Globus pallidus (tissue), 1 donor: Measurements from ENCODE around the gene LCN2.
"Not testable (repeated sequence)": the region's sequence is repeated elsewhere in the genome, so short reads cannot be mapped to it uniquely, and the experiment has no call there.

Experiments
- DNase-seq: peaks from one replicate; pipeline ENCODE4 v3.0.0-alpha.2; 2015; ENCODE audit warnings: low spot score

The LCN2 gene

DNA sequence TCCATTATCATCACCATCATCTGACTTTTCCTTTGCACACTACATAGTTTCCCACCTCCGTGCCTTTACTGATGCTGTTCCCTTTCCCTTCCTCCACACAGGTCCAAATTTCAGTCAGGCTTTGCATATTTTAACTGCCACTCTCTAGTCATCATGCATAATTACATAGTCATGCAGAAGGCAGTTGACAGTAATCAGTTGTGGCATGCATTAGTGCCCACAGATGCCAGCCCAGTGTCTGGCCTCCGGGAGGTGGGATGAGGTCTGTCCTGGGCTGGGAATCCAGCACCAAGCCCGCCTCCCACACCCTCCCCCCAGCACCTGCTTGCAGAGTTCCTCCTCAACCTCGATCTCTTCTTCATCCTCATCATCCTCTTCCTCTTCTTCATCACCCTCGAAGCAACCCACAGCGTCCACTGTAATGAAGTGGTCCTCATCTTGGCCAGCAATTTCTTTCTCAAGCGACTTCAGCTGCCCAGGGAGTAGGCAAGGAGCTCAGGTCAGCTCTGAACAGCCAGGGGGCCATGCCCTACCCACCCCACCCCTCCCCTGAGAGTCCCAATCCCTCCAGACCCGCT, 19.6 kb downstream of the LCN2 start:
- DNase-seq, result no peak

- DNase-seq, result no peak
Measured at GRCh38 chr9:128169492-128169891, 20.2 kb downstream of the LCN2 start.

GRCh38 chr9:128169925-128170324, 20.7 kb downstream of the LCN2 start:
- no peak for DNase-seq

- no peak for DNase-seq
Measured at GRCh38 chr9:128174062-128174461, 24.8 kb downstream of the LCN2 start.

- no peak for DNase-seq
Measured at GRCh38 chr9:128175102-128175563, 25.9 kb downstream of the LCN2 start.

GRCh38 chr9:128175726-128176125, 26.5 kb downstream of the LCN2 start:
- no peak for DNase-seq

GRCh38 chr9:128178806-128179431, 29.7 kb downstream of the LCN2 start:
- DNase-seq, result no peak

- DNase-seq, result no peak
Measured at GRCh38 chr9:128180001-128180400, 30.7 kb downstream of the LCN2 start.

GRCh38 chr9:128180447-128180846, 31.2 kb downstream of the LCN2 start:
- no peak for DNase-seq

DNA sequence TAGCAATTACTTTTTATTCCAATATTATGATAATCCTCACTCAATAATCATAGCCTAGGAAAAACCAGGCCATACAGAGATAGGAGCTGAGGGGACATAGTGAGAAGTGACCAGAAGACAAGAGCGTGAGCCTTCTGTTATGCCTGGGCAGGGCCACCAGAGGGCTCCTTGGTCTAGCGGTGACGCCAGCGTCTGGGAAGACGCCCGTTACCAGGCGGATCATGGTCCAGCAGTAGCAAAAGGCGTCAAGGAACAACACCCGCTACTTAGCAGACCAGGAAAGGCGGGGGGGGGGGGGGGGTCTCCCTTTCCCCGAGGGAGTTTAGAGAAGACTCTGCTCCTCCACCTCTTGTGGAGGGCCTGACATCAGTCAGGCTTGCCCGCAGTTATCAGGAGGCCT, 32.2 kb downstream of the LCN2 start:
- DNase-seq, result not testable (repeated sequence)

DNA sequence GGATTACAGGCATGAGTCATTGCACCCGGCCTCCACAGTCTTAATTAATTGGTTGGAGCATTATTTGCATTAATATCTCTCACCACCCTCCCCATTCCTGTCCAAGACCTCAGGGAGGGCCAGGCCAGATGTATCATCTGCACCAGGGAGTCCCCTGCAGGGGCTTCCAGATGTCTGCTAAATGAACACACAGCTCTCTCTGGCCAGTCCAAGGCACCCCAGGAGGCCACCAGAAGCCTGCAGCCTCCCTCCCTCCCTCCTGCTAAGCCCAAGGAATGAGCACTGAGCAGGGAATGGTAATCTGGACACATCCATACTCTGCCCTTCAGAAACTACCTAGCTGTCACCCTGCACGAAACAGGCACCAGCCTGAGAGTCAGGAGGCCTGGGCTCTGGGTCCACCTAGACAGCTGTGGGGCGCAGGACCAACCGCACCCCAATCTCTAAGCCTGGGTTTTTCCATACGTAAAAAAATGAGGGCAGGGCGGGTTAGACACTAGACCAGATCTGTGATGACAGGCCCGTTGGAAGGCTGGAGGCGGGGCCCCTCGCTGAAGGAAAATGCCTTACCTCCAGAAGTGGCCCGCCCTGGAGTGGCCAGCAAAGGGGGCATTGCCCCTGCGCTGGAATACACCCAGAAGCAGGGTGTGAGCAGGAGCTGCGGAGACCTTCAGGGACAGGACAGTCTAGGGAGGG, 33.8 kb downstream of the LCN2 start:
- no peak for DNase-seq

GRCh38 chr9:128185979-128186965, 37.0 kb downstream of the LCN2 start:
- DNase-seq, result no peak

GRCh38 chr9:128187361-128187760, 38.1 kb downstream of the LCN2 start:
- no peak for DNase-seq

DNA sequence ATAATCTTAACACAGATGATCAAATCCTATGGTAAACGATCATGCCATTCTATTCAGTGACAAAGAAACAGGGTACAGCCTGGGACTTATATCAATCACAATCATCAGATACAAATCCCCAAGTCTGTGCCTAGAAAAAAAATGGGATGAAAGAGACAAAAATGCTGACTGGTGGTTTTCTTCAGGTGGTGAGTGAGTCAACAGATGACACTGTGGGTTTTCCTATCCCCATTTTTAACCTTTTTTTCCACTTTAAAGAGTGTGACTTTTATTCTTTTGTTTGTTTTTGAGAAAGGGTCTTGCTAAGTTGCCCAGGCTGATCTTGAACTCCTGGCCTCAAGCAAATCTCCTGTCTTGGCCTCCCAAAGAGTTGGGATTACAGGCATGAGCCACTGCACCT, 39.0 kb downstream of the LCN2 start:
- no peak for DNase-seq

DNA sequence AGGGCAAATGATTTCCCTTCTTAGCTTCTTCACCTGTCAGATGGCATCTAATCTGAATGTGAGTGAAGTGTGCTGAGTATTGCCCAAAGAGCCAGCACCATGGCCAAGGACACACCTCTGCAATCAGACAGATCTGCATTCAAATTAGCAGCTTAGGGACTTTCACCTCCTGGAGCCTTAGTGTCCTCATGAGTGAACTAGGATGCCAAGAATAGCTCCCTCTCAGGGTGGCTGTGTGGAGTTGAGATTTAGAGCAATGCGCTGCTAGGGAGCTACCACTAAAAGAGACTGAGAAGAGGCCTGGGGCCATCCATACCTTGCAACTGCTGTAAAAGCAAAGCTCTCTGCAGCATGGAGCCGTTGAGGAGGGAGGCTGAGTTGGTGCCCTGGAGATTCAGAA, 40.8 kb downstream of the LCN2 start:
- DNase-seq, result no peak

DNA sequence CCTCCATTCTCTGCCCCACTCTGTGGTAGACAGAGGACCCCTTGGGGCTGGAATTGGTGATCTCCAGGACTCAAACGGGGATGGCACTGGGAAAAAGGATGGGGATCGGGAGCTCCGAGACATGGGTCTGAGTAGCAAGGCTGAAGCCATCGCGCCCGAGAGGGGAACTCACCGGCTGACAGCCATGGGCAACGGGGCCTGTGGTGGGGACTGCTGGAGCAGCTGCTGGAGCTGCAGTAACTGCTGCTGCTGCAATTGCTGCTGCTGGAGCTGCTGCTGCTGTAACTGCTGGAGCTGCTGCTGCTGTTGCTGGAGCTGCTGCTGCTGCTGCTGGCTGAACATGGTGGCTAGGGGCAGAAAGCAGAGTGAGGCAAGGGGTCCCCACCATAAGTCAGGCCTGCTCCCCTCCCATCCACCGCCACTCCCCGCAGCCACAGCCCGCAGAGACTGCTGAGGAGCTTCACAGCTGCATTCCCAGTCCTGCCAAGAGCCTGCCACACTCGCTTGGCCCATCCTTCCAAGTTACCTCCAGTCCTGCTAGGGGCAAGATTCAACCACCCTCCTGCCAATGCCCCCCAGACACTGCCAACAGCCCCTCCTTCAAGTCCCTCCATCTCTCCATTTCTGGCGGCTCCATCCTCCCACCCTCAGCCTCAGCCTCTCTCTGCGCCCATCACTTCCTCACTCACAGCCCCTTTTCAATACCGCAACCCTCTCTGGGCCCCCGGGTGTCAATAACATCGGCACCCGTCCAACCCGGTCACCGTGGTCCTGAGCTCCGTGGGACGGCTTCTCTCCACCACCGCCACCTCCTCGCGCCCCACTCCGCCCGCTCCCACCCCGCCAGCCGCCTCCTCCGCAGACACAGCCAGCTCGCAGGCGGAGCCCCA, 41.5 kb downstream of the LCN2 start:
- no peak for DNase-seq

- DNase-seq, result peak; percentile 78
Measured at GRCh38 chr9:128191406-128192046, 42.3 kb downstream of the LCN2 start, which contains the start of gene CIZ1. TSS of gene CIZ1 (minus strand) at chr9:128191572. CDS start at chr9:128190857, 715 bp downstream.

DNA sequence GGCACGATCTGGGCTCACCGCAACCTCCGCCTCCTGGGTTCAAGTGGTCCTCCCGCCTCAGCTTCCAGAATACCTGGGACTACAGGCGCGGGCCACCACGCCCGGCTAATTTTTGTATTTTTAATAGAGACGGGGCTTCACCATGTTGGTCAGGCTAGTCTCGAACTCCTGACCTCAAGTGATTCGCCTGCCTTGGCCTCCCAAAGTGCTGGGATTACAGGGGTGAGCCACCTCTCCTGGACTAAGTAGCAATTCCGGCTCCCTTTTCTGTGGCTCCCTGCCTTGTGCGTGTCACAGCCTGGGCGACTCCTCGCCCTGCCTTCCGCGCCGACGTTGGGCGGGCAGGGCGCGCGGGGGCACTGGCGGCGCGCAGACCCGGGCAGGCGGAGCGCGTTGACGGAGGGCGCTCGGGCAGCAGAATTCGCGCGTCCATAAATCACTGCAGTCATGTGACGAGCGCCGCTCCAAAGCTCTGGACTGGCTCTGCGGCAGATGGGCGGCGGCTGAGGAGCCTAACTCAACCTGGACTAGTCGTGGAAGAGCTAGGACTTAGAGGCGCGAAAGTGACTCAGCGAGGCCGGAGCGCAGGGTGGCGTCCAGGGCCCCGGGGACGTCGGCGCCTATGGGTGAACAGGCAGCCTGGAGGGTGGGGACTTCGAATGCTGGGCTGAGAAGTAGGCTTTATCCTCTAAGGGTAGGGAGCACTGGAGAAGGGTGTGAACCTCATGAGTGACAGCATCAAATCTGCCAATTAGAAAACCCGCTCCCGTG, 43.5 kb downstream of the LCN2 start:
- peak; percentile 44 for DNase-seq

DNA sequence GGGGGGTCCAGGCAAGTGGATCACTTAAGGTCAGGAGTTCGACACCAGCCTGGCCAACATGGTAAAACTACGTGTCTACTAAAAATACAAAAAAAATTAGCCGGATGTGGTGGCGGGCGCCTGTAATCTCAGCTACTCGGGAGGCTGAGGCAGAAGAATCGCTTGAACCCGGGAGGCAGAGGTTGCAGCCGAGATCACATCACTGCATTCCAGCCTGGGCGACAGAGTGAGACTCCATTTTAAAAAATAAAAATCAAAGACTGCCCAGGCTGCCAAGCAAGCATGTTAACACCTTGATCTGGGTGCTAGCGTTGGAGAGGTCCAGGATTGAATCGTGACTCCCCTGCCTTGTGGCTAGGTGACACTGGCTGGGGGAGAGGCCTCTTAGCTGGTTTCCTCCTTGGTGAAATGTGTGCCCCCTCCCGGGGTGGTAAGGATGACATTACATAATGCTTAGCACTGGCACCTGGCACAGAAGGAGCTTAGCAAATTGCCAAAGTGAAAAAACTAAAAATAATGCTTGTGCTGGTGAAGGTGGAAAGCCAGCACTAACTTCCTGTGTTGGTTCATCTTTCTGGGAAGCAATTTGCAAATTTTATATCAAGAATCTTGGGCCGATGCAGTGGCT, 44.3 kb downstream of the LCN2 start:
- DNase-seq, result no peak
